Motor neuron (in vitro differentiated cells): ENCODE data around the gene VBP1. TPM values are rescaled to one million over a fixed set of nuclear protein-coding genes. Genes with fewer than 3 reads are reported as not detected.

Source experiments
- ATAC-seq, 8 experiments: fragments of 200-7000 bp; cut with Tn5 transposase; replicated peaks in 6 of 8; 2 replicates each; pipeline ENCODE4 v1.8.0; 2021; ENCODE audit warnings: mild to moderate bottlenecking in 8 of 8, moderate library complexity in 8 of 8
- H3K27ac ChIP-seq, 2 donors: fragments of 250-450 bp; sonication (Bioruptor Pico); 2 replicates each; pipeline ENCODE4 v1.9.0; 2021; ENCODE audit warnings: antibody characterized with exemption in 2 of 2, mild to moderate bottlenecking in 2 of 2, moderate library complexity in 1 of 2
- H3K4me1 ChIP-seq, 2 donors: fragments of 250-450 bp; sonication (Bioruptor Pico); replicated peaks in 1 of 2; 2 replicates each; pipeline ENCODE4 v1.6.1; 2021; ENCODE audit warnings: antibody characterized with exemption in 2 of 2, mild to moderate bottlenecking in 2 of 2, moderate library complexity in 1 of 2
- H3K4me3 ChIP-seq, 5 donors: fragments of 250-450 bp; sonication (Bioruptor Pico); 2 replicates each; pipeline ENCODE4 v1.9.0; 2021; ENCODE audit warnings: antibody characterized with exemption in 5 of 5, mild to moderate bottlenecking in 5 of 5, moderate library complexity in 4 of 5
- WGBS, 10 experiments: fragments of 450-650 bp; shearing (Covaris generic); methylation state at CpG; one replicate each; pipeline ENCODE4 v1.0.0; 2022; 5-methylcytosine and 5-hydroxymethylcytosine counted together
- in situ Hi-C, 9 experiments: fragments of 400-800 bp; cut with MboI; loops; one replicate each; pipeline ENCODE4 v1.15.0; 2021; ENCODE audit warnings: low sequenced_read_pairs in 9 of 9, low pct_unique_long_range_greater_than_20kb in 2 of 9; ENCODE audit not compliant: unreplicated experiment in 9 of 9
- total RNA-seq, 8 experiments: library from RNA; unstranded; fragments of 300-600 nt; gene quantifications; 2 replicates each; pipeline versions ENCODE4 v1.2.3 to v1.2.4, GENCODE V29; 2022

Gene VBP1
- total RNA-seq, 8 experiments from 2014 or later = 48.8 to 107 (median 88.0) TPM

DNA sequence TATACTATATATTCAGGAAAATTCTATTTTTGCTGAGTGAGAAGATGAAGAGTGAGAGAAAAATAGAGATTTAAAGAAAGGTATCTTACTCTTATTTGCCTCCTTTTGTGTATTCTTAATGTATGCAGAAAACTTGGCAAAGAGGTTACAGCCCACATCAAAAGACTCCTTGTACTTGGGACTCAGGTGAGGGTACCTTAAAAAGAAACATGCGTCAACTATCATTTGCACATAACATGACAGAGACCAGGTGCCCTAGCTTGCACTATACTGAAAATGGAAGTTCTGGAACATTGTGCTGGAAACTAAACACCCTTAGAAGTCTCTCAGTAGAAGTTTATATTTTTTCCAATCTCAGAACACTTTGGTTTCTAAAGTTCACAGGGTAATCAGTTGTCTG, 63.6 kb downstream of the VBP1 start:
- no peak overlapping the region for H3K4me3 ChIP-seq
- H3K4me1 ChIP-seq = no peaks in the 10 kb centered on the region
- in situ Hi-C loops = no loop called here
- ATAC-seq = no peak
- no peak overlapping the region for H3K27ac ChIP-seq
- WGBS, 10 experiments = 71 to 100% (median 100%) methylated on average over 1 of the region's 1 CpG; no CpG with 5 or more reads in 7 of the 10 experiments

Other genes with a start within 250 kb of the VBP1 start
- gene F8, start 193.7 kb upstream of the VBP1 start, total RNA-seq = 1 to 10 TPM; 1.2 to 5.3 (median 3.1) TPM
- 10 to 100 TPM; 50.0 to 85.2 (median 69.6) TPM for gene FUNDC2, start 189.6 kb upstream of the VBP1 start, total RNA-seq
- 10 to 100 TPM in 1 of 8 experiments, 1 to 10 TPM in 7; 3.4 to 21.1 (median 6.9) TPM for gene CMC4, start 145.3 kb upstream of the VBP1 start, total RNA-seq
- gene MTCP1, start 145.3 kb upstream of the VBP1 start, total RNA-seq = 10 to 100 TPM in 7 of 8 experiments, 1 to 10 TPM in 1; 8.2 to 27.4 (median 15.0) TPM
- gene BRCC3, start 145.0 kb upstream of the VBP1 start, total RNA-seq = 10 to 100 TPM in 7 of 8 experiments, 1 to 10 TPM in 1; 8.5 to 27.3 (median 18.0) TPM
- 10 to 100 TPM in 5 of 8 experiments, under 1 TPM in 3; 0.10 to 25.6 (median 17.7) TPM for gene RAB39B, start 48.0 kb downstream of the VBP1 start, total RNA-seq
- 10 to 100 TPM in 3 of 8 experiments, 1 to 10 TPM in 2, under 1 TPM in 3; 0.27 to 99.0 (median 1.2) TPM for gene CLIC2, start 118.2 kb downstream of the VBP1 start, total RNA-seq
- not detected for gene F8A2, start 165.6 kb downstream of the VBP1 start, total RNA-seq
- gene F8A3, start 242.2 kb downstream of the VBP1 start, total RNA-seq = 1 to 10 TPM in 1 of 8 experiments, not detected in 7; 1.4 TPM